Eye (tissue), 1 donor: ENCODE results near the gene COLEC11.
"Not testable (repeated sequence)": the region's sequence is repeated elsewhere in the genome, so short reads cannot be mapped to it uniquely, and the experiment has no call there.

Experiments
- DNase-seq: peaks from one replicate; pipeline ENCODE4 v3.0.0-alpha.2; 2015

Gene COLEC11

DNA sequence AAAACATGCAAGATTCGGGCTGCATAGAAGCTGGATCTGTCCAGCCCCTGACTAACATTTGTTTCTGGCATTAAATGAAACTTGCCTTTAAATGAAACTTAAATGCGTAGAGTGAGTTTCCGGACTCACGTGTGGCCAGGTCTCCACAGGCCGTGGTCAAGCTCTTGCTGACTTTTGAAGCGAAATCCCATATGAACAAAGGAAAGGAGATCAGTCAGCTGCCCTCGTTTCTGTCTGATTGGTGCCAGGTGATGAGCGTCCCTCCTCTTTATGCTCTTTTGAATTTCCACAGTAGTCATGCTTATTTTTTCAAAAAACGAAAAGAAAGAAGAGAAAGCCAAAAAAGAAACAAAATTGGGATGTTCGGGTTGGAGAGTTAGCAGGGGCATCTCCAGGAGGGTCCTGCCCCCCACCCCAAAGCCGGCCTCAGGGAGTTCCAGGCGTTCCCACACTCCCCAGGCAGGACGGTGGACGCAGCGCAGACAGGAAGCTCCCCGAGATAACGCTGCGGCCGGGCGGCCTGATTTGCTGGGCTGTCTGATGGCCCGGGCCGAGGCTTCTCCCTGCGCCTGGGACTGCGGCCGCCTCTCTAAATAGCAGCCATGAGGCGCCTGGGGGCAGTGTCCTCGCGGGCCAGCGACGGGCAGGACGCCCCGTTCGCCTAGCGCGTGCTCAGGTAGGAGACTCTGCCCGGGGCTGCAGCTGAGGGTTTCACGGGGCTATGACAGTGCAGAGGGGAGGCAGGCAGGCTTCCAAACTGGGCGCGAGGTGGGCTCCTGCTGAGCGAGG, at the start of gene COLEC11:
Gene COLEC11 (plus strand): TSS at position 620 of the 789 bp plus-strand sequence. CDS start 9,229 bp downstream, outside the sequence.
- DNase-seq, result peak; percentile 52

DNA sequence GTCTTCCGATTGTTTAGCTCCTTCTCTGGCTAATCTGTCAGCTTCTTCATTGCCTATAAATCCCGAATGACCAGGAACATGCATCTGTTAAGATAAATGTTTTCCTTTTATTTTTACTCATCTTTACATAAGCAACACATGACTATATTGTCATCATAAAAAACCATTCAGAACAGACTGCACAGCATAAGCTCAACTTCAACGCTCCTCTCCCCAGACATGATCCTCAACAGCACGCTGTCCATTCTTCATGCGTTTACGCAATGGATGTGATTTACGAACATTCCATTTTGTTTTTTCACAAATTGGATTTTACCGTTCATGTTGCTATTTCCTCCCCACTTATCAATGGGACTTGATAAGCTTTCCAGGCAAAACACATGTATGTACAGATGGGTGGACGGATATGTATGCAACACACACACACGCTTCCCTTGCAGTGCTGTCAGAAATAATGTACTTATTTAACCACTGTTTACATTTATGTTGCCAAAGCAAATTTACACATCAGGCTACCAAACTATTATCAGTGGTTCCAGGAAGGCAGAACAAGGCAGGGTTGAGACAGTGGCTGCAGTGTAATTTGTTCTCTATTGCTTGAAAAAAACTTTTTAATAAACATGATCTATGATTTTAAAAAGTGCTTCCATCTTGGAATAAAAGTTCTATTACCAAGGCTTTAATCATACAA, 49.0 kb upstream of the COLEC11 start:
- DNase-seq, result no peak

DNA sequence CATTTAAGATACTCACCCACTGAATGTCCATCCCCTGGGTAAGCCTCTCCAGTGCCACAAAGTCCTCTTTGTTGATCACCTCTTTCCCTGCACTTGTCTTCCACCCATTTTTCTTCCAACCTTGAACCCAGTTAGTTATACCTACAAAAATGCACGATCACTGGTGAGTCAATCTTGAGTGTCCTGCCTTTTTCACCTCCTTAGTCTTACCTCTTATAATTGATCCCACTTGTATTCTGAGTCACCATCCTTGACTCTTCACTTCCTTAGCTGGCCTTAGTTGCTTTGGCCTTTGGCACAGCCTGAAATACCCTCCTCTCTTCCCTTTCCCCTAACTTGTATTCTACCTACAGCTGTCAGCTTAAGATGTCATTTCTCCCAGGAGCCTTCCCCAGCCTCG, 47.0 kb upstream of the COLEC11 start:
- DNase-seq, result no peak

DNA sequence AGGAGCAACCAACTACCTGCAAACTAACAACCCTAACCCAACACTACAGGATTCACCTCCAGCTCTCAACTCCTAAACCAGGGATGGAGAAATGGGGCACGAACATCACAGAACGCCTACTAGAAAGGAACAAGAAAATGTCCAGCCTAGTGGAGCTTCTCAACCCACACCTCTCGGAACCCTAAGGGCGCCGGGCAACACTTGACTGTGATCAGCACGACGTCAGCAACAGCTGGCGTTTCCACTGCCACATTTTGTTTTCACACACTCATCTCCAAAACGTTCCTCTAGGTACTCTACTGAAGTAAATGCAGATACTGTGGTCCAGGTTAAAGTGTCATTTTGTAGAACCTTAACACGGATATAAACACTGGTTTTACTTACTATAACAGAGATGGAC, 41.0 kb upstream of the COLEC11 start:
- no peak for DNase-seq

DNA sequence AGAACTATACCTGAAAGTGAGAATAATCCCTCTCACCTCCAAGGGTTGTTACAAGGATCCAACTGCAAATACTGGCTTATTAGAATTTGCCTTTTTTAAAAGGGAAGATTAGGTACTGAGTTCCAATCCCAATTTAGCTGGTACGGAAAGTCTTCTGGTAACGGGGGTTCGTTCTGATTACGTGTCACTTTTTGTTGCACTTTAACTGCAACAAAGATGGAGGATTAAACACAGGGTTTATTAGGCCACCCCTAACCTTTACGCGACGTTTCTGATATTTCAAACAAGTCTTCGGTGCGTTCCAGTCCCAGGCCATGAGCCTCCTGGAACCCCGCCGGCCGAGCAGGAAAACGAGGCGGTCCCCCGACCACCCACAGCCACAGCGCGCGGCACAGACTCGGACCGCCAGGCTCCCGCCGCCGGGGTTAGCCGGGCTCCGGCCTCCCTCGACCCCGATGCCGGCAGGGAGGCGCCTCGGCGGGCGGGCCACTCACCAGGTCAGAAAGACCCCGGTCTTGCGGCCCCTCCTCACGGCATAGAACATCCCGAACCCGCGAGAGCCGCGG, 37.2 kb upstream of the COLEC11 start:
- no peak for DNase-seq

DNA sequence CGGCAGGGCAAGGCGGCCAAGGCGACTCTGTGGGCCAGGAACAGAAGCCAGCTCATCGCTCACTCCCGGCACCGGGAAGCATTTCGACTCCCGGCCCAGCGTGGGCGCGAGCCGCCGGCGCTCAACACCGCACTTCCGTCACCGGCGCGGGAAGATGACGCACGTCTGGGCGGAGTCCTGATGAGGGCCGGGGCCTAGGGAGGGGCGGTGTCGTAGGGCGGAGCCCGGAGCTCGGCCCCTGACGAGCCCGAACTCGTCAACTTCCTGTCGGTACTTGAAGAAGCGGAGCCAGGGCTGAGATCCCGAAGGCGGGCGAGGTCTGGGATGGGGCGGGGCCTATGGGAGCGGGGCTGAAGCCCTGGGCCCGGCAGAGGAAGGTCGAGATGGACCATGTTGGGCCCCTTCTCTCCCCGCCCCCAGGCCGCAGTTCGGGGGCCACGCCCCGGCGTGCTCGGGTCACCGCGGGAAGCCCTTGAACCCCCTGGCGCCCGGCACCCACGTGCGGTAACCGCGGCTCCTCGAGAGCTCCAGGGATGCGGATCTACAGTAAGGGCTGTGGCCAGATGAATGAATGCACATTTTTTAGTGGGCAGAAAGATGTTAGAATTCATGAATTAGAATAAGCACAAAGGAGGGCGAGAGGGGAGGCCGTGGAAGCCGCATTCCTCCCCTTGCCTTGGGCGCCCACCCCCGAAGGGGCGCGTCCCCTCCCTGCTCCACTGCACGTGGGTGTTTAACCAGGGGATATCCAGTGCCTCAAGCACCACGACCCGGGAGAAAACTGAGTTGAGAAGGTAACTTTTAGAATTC, 36.5 kb upstream of the COLEC11 start, which contains the start of gene RNASEH1:
Gene RNASEH1 (minus strand): TSS at position 129 of the 810 bp plus-strand sequence. CDS start 73 bp downstream, at position 56.
- DNase-seq, result peak; percentile 100

DNA sequence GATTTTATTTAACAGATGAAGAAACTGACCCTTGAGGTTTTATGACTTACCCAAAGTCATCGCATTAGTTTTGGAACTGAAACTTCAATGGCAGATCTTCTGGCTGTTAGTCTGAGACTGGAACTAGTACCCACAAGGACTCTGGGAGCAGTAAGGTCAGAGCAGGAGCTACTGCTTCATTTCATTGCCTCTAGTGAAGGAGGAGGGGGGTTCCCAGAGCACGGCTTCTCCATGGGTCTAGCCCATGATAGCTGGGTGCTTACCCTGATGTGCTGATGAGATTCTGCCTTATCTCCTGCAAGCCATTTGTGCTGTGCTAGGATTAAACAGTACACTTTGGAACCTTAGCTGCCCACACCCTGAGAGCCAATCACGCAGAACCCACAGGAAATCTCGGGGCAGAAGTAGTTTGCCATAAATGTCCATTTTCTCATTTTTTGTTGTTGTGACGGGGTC, 31.4 kb upstream of the COLEC11 start:
- no peak for DNase-seq

DNA sequence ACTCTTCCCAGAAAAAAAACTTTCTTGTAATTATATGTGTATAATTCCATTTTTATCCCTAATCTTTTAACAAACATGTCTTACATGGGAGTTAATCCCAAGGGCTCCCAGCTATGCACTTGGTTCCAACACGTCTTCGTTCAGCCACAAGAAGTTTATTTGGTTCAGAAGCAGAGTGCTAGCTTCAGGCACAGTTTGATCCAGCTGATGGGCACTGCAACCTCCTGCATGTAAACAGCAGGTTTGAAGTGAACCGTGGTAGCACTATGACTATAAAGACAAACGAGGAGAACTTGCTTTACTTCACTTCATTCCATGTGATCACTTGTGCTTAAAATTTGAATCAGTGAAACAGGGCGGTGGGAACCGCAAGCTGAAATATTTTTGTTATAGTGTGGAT, 29.8 kb upstream of the COLEC11 start:
- no peak for DNase-seq

DNA sequence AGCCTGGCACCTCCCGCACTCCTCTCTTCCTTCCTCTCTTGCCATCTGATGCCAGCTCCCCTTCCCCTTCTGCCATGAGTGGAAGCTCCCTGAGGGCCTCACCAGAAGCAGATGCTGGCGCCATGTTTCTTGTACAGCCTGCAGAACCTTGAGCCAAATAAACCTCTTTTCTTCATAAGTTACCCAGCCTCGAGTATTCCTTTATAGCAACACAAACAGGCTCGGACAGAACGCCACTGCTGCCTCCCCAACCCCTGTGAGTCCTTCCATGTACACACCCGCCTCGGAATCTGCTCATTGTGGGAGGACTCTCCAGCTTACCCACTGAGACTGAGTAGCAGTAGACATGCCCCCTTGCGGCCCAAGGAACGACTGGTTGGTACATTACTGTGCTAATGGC, 28.1 kb upstream of the COLEC11 start:
- no peak for DNase-seq

DNA sequence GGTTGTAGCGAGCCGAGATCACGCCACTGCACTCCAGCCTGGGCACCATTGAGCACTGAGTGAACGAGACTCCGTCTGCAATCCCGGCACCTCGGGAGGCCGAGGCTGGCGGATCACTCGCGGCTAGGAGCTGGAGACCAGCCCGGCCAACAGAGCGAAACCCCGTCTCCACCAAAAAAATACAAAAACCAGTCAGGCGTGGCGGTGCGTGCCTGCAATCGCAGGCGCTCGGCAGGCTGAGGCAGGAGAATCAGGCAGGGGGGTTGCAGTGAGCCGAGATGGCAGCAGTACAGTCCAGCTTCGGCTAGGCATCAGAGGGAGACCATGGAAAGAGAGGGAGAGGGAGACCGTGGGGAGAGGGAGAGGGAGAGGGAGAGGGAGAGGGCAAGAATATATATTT, 25.3 kb upstream of the COLEC11 start:
- DNase-seq, result not testable (repeated sequence)

DNA sequence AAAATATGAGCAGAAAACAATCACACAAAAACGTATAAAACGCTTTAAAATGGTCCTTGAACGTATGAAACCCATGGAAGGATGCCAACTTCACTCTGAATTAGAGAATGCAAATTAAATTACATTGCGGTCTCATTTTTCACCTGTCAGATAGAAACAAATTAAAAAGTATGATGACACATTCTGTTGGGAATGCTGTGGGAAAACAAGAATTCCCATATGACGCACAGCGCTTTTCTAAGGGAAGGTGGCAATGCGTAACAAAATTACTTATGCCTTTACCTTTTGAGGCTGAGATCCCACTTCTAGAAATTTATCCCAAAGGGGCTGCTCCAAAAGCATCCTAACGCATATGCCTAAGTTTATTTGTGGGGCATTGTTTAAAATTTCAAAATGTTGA, 23.6 kb upstream of the COLEC11 start:
- no peak for DNase-seq

DNA sequence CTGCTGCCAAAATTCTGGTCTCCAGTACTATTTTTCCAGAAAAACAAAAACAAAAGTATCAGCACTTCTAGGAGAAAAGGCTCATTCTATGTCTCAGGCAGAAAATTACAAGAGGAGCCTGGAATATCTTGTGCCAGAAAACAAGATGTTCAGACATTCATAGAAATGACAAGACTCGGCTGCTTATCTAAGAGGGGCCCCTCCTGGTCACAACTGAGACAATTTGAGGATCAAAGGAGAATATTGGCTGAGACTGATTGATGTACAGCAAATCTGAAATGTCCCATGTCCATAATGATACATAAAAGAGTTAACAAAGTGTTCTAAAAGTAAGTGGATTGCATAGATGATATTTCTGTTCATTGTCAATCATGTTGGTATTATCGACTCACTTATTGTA, 22.3 kb upstream of the COLEC11 start:
- DNase-seq, result no peak

DNA sequence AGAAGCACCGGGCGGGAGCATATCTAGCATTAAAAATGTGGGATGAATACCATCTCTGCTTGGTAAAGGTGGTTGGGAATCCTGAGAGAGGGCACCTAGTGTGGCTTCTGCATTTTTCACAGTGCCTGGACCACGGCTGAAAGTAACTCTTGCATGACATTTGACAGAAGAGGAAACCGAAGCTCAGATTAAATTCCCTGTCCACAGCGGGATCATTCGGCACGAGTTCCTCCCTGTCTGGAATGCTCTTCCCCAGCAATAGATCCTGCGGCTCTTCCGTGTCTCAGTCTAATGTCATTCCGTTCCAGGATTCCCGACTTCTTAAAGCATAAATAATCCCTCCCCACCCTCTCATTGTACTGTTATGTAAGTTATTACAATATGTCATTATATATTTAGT, 20.8 kb upstream of the COLEC11 start:
- no peak for DNase-seq

DNA sequence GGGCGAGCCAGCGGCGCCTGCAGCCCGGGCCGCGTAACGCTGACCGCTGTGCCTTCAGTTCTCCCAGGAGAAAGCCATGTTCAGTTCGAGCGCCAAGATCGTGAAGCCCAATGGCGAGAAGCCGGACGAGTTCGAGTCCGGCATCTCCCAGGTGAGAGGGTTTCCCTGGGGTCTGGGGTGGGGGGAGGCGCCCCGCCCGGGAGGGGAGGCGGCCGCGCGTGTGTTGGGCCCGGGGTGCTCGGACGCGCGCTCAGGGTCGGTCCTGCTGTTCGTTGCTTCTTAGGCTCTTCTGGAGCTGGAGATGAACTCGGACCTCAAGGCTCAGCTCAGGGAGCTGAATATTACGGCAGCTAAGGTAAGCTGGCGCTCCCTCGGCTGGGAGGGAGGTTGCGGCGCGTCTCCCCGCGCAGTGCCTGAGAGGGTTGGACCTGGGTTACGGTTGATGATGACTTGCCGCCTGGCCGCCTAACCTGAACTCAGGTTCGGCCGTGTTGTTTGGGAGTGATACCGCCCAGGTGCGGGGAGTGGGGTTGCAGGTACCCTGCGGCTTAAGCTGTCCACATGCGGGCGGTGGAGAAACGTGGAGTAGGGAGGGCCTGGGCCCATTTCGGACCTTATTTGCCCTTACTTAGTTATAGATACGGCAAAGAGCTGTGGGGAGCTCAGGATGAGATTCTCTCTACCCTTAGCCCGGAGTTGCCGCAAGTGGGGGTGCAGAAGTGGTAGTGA, 19.2 kb upstream of the COLEC11 start:
- DNase-seq, result no peak

DNA sequence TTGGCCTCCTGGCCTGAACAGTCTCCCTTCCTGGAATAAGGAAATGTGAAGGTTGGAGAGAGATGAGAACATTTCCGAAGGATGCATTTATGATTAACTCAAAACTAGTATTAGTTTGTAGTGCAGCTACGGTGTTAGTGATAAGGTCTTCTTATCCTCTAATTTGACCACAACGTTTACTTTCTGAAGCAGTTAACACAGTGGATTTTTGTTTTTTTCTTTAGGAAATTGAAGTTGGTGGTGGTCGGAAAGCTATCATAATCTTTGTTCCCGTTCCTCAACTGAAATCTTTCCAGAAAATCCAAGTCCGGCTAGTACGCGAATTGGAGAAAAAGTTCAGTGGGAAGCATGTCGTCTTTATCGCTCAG, 18.7 kb upstream of the COLEC11 start:
- DNase-seq, result not testable (repeated sequence)

DNA sequence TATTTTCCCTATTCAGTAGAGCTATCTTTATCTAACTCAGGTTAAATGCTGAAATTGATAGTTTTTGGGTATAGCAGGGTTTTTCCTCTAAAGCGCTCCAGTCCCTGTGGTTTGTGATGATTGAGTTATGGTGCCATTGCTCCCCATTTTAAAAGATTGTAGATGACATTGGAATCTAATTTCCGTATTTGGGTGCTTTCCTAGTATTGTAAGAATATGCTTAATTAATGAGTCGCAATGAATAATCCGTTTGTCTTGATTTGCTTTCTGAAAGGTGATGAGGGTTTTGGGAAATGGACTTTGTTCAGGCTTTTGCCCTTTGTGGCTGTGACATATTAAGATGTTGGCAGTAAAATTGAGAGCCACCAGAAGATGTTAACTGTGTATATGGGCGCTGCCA, 15.9 kb upstream of the COLEC11 start:
- DNase-seq, result no peak

DNA sequence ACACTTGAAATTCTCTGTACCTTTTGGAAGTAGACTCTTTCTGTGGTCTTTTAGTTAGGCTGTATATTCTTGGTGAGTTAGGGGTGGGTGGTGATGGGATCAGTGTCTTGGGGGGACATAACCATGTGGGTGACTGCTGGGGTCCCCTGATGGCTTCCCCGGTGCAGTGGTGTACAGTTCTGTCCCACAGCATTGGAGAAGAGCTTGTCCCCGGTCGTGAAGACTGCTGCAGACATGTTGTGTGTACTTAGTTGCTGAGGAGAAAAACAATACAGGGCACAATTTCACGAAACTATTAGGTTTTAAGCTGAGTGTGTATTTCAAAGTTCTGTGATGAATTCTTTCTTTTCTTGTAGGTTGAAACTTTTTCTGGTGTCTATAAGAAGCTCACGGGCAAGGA, 14.5 kb upstream of the COLEC11 start:
- DNase-seq, result no peak

DNA sequence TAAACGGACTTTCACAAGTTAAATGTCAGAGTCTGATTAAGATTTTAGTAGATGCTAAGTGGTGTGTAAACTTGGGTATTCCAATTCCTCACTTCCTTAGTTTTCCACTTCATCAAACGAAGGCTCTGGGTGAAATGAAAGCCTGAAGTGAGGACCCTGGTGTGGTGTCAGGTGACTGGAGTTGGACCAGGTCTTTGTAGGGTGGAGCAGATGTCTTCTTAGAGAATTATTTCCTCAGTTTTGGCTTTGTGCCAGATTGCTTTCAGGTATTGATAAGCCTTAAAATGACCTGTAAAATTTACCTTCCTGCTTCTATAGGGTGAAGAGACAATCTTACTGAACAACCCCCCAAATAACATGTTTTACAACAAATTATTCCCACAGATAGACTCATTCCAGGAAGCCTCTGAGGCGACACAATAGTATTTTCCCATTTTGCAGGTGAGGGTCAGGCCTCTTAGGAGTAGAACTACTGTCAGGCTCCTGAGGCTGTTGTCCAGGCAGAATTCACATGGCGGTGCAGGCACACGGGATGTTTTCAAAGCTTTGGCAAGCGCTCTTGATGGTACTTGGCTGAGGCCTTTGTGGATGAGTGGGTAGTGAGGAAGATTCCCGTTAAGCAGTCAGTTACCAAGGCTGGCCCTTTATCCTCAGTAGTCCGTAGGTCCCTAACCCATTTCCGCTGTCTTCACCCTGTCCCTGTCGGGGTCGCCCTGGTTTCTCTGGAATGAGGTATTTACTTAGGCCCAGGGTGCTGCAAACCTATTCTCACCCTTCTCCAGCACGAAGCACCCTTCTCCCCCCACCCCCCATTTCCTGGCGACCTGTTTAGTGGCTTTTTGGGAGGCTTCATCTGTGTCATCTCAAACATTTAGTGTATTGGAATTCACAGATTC, 13.3 kb upstream of the COLEC11 start:
- no peak for DNase-seq

DNA sequence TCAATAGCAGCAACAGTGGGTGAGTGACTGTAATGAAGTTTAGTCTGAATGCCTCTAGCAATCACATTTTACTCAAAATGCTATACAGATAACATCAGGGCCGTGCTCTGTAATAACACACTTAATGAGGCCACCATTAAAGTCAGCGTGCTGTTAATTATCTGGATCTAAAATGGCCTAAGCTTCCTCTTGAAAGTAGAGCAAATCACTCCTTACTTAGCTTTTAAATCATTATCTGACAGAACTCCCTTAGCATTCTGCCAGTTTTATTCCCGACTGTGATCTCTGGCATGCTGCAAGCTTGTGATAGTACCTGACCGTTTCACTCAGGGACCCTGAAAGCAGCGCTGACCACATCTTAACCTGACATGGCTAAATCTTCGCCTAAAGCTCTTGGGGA, 10.8 kb upstream of the COLEC11 start:
- no peak for DNase-seq

DNA sequence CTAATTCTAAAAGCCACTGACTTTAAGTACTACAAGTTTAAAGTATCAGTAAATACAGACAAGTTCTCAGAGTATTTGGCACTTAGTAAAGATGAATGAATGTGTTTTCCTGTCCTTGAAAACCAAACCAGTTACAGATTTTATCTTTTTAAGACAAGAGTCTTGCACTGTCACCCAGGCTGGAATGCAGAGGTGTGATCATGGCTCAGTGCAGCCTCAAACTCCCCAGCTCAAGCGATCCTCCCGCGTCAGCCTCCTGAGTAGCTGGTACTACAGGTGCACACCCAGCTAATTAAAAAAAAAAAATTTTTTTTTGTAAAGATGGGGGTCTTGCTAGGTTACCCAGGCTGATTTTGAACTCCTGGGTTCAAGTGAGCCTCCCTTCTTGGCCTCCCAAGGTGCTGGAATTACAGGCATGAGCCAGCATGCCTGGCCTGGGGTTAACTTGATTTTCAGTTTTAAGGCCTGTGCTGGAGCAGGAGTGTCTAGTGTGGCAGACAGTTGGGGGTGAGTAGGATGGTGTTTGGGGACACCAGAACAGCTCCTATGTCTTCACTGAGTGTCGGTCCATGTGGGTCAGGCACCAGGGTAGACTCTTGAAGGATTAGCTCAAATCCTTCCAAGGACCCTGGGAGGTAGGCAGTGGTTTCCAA, 10.2 kb upstream of the COLEC11 start:
- no peak for DNase-seq
